Measurements from ENCODE around the gene EDNRA. TPM values are rescaled to one million over a fixed set of nuclear protein-coding genes. Genes with fewer than 3 reads are reported as not detected.
"Not testable (repeated sequence)": the region's sequence is repeated elsewhere in the genome, so short reads cannot be mapped to it uniquely, and the experiment has no call there.

EDNRA gene
- not detected in 2 replicates for total RNA-seq
- 0.01 TPM in 1 of 2 replicates, not detected in the other for polyA plus RNA-seq
- not detected in 2 replicates for polyA plus RNA-seq (2011; cell fraction: cytosol; rRNA removed)
- polyA plus RNA-seq (2011; cell fraction: nucleus; rRNA removed), result not detected in 2 replicates
- polyA plus RNA-seq (2012), result not detected in 2 replicates
- not detected in 2 replicates for polyA minus RNA-seq
- polyA minus RNA-seq (2011; cell fraction: cytosol; rRNA and poly(A)+ RNA removed), result 0.72 TPM
- not detected in 2 replicates for polyA minus RNA-seq (2011; cell fraction: nucleus; rRNA and poly(A)+ RNA removed)
- percentile 7 among the genes with signal in this experiment for Bru-seq, nascent RNA
- BruChase-seq, experiment 1, labeled RNA remaining after a 6-hour chase, result percentile 10 among the genes with signal in this experiment
- BruChase-seq, experiment 2, labeled RNA remaining after a 2-hour chase, result percentile 7 among the genes with signal in this experiment
- long read RNA-seq, result 0 reads

DNA sequence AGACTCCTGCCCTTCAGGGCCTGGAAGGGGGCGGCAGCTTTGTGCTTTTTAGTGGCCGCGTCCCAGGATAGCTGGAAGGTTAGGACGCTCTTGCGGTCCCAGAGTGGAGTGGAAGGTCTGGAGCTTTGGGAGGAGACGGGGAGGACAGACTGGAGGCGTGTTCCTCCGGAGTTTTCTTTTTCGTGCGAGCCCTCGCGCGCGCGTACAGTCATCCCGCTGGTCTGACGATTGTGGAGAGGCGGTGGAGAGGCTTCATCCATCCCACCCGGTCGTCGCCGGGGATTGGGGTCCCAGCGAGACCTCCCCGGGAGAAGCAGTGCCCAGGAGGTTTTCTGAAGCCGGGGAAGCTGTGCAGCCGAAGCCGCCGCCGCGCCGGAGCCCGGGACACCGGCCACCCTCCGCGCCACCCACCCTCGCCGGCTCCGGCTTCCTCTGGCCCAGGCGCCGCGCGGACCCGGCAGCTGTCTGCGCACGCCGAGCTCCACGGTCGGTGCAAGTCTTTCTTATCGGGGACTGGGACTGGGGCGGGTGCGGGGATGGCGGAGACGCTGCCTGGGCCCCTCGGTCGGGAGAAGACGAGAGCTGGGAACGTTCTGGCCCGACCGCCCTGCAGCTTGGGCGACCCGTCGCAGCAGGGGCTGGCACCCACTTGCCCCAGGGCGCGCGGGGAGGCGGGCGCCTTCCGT lies at the start of gene EDNRA:
Gene EDNRA (plus strand): TSS at position 207 of the 686 bp plus-strand sequence. CDS start 4,585 bp downstream, outside the sequence.
- Histone ChIP-seq H3K79me2 (ENCODE audit: control insufficient read depth, insufficient read depth, low read length) (no peaks in the 10 kb centered on the region), H3K9ac (replicated peaks; ENCODE audit: extremely low read depth, insufficient read depth, low read length) (no peak within 1 kb of the TSS), H3K27me3 (ENCODE audit: control insufficient read depth in 2 of 2, insufficient read depth in 2 of 2, low read length in 2 of 2) (peaks cover 23 to 28% of the 10 kb centered on the region in 2 experiments), H3K4me3 (replicated peaks in 1 of 3; ENCODE audit: insufficient read depth in 1 of 3, low read depth in 1 of 3, low read length in 3 of 3) (peak within 1 kb of the TSS in 1 of 3 experiments; percentile 23), H3K4me2 (ENCODE audit: insufficient read depth, low read length) (peak within 1 kb of the TSS; percentile 50), H4K20me1 (replicated peaks; ENCODE audit: control insufficient read depth, extremely low read depth, insufficient read depth, low read length) (no peaks in the 10 kb centered on the region), H3K36me3 (ENCODE audit: control insufficient read depth in 2 of 2, extremely low read depth in 1 of 2, insufficient read depth in 2 of 2, low read length in 2 of 2) (no peaks in the 10 kb centered on the region), H3K27ac (ENCODE audit: insufficient read depth, low read depth, low read length) (no peak within 1 kb of the TSS), H3K9me3 (replicated peaks; ENCODE audit: control insufficient read depth, insufficient read depth, low read length) (no peaks in the 10 kb centered on the region), H3K4me1 (ENCODE audit: control insufficient read depth, extremely low read depth, insufficient read depth, low read length) (no peaks in the 10 kb centered on the region), H3K9me1 (replicated peaks; ENCODE audit: control insufficient read depth, extremely low read depth, insufficient read depth, low read length) (no peaks in the 10 kb centered on the region), H2AFZ (ENCODE audit: low read depth, low read length) (peak within 1 kb of the TSS; percentile 67)
- POLR2A ChIA-PET, result no interaction called here
- CTCF ChIA-PET, result no interaction called here
- FAIRE-seq (no peak), DNase-seq (ENCODE audit: low read depth, low spot score) (no peak)
- intact Hi-C loops (cut with micrococcal nuclease), result no loop called here
- BruUV-seq (replicated peaks), result no TSS peak
- dilution Hi-C loops (cut with MboI; ENCODE audit: extremely low pct_ligation_motif_present, low sequenced_read_pairs), result no loop called here
- no peak for TF ChIP-seq POLR2A (IDR thresholded peaks at IDR 0.05; ENCODE audit: low read depth, low read length)
- TF ChIP-seq EZH2 (IDR thresholded peaks at IDR 0.05; ENCODE audit: borderline replicate concordance, low read depth, low read length, severe bottlenecking), result peak; percentile 54
- no peak for TF ChIP-seq MYC (IDR thresholded peaks at IDR 0.05; ENCODE audit: low read depth, low read length)

DNA sequence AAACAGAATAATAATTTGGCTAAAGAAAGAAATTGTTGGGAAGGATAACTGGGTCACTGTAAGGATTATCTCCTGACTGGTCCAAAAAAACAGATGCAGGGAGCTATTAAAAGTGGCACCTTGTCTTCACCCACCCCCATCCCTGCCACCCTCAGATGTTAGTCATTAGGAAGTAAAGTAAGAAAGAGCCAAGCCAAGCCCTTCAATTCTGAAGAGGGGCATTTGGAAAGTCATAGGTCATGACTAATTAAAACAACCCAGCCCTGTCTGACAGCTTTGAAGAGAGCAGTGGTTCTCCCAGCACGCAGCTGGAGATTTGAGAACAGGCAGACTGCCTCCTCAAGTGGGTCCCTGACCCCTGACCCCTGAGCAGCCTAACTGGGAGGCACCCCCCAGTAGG lies 46.5 kb upstream of the EDNRA start:
- dilution Hi-C loops (cut with MboI; ENCODE audit: extremely low pct_ligation_motif_present, low sequenced_read_pairs); H3K9me3 ChIP-seq (replicated peaks; ENCODE audit: control insufficient read depth, insufficient read depth, low read length); H3K9me1 ChIP-seq (replicated peaks; ENCODE audit: control insufficient read depth, extremely low read depth, insufficient read depth, low read length); BruUV-seq (replicated peaks); DNase-seq (ENCODE audit: low read depth, low spot score); H3K27ac ChIP-seq (ENCODE audit: insufficient read depth, low read depth, low read length); H3K36me3 ChIP-seq (ENCODE audit: control insufficient read depth in 2 of 2, extremely low read depth in 1 of 2, insufficient read depth in 2 of 2, low read length in 2 of 2); H3K27me3 ChIP-seq (ENCODE audit: control insufficient read depth in 2 of 2, insufficient read depth in 2 of 2, low read length in 2 of 2); H3K9ac ChIP-seq (replicated peaks; ENCODE audit: extremely low read depth, insufficient read depth, low read length); H4K20me1 ChIP-seq (replicated peaks; ENCODE audit: control insufficient read depth, extremely low read depth, insufficient read depth, low read length); H3K79me2 ChIP-seq (ENCODE audit: control insufficient read depth, insufficient read depth, low read length); FAIRE-seq; POLR2A ChIA-PET; intact Hi-C loops (cut with micrococcal nuclease); CTCF ChIA-PET; H2AFZ ChIP-seq (ENCODE audit: low read depth, low read length); H3K4me2 ChIP-seq (ENCODE audit: insufficient read depth, low read length); H3K4me1 ChIP-seq (ENCODE audit: control insufficient read depth, extremely low read depth, insufficient read depth, low read length); H3K4me3 ChIP-seq (replicated peaks in 1 of 3; ENCODE audit: insufficient read depth in 1 of 3, low read depth in 1 of 3, low read length in 3 of 3): not testable (repeated sequence)
